HG03039 (cell line): ENCODE results near the gene COPS6.

ENCODE experiments used
- ATAC-seq: cut with Tn5 transposase; IDR thresholded peaks from one replicate; pipeline ENCODE4 v1.9.1; 2021; ENCODE audit warnings: mild to moderate bottlenecking, moderate library complexity; ENCODE audit not compliant: unreplicated experiment

Gene COPS6

GRCh38 chr7:100088621-100089457, at the start of gene COPS6:
Gene COPS6 (plus strand): TSS chr7:100088969. CDS start chr7:100088991, 22 bp downstream.
- peak; percentile 52 for ATAC-seq

GRCh38 chr7:100040575-100040974, 48.2 kb upstream of the COPS6 start:
- ATAC-seq: no peak

DNA sequence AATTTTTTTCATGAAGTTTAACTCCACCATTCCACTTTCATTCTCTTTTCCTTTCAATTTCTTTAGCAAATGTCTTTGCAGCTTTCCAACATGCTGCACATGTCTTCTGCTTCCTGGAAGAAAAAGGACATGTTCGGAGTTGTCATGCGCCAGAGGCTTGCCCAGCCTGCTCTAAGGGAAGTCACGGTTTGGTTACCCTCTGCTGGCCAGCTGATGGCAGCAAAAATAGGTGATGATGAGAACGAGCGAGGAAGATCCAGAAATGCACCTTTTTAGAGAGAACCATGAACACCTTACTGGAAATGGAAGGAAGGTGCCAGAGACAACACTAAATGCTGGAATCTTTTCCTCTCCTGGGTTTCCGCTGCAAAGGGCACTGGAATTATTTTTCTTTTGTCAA, 44.1 kb upstream of the COPS6 start:
- no peak for ATAC-seq

- no peak for ATAC-seq
These were observed 40.1 kb upstream of the COPS6 start for GRCh38 chr7:100048680-100049079.

- peak; percentile 83 for ATAC-seq
These were observed 39.1 kb upstream of the COPS6 start, which contains the start of gene ZSCAN21 for GRCh38 chr7:100049441-100050291. Gene ZSCAN21 (plus strand): TSS chr7:100049774. CDS start chr7:100057007, 7,233 bp downstream.

GRCh38 chr7:100051611-100052010, 37.2 kb upstream of the COPS6 start:
- no peak for ATAC-seq

- no peak for ATAC-seq
These were observed 35.6 kb upstream of the COPS6 start for GRCh38 chr7:100053215-100053614.

DNA sequence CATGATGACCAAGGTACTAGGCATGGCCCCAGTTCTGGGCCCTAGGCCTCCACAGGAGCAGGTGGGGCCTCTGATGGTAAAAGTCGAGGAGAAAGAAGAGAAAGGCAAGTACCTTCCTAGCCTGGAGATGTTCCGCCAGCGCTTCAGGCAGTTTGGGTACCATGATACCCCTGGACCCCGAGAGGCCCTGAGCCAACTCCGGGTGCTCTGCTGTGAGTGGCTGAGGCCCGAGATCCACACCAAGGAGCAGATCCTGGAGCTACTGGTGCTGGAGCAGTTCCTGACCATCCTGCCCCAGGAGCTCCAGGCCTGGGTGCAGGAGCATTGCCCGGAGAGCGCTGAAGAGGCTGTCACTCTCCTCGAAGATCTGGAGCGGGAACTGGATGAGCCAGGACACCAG, 31.8 kb upstream of the COPS6 start:
- ATAC-seq: no peak

DNA sequence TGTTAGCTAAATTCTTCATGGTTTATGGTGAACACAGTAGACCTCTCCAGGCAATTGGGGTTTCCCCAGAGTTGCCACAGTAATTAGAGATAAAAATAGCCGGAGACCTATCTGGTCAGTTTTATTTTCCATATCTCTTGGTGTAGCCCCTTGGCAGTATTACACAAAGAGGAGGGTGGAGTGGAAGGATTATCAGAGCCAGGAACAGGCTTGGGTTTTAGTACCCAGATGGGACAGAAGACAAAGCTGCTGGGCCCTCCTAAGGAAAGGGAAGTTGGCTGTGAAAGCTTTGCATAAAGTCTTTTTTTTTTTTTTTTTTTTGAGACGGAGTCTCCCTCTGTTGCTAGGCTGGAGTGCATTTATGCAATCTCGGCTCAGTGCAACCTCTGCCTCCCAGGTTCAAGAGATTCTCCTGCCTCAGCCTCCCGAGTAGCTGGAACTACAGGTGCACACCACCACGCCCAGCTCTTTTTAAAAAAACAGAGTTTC, 29.5 kb upstream of the COPS6 start:
- no peak for ATAC-seq

DNA sequence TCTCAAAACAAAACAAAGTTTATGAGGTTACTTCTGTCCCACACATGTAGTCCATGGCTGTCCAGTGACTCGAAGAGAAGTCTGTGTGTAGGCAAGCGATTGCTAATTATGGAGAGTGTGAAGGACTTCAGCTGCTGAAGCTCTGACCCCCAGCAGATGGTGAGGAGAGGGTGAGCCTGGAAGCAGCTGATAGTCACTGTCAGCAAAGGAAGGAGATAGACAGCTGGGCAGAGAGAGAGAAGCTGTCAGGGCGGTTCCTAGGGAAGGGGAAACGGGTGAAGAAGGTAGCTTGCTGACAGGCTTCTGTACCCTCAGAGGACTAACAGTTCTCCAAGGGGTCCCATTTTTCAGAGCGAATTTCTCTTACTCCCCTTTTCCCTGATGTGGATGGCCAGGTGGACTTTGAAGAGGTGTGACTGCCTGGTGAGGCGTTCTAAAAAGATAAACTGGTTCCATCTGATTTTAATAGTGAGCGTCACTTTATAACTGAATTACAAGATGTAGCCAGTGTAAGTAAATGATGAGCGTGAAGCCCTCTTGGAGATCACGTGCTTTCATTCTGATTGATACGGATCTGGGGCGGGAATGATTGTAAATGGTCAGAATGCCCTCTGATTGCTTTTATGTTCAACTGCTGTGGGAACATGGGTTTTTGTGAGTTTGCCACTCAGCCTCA, 27.1 kb upstream of the COPS6 start:
- no peak for ATAC-seq

DNA sequence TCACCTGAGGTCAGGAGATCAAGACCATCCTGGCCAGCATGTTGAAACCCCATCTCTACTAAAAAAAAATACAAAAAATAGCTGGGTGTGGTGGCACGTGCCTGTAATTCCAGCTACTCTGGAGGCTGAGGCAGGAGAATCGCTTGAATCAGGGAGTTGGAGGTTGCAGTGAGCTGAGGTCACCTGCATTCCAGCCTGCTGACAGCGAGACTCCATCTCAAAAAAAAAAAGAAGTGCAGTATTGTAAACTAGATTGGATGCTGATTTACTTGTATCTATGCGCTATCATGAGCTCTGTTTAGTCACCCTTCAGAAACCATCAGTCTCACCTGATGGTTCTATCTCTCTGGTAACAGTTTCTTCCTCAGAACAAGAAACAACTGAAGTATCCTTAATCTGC, 25.4 kb upstream of the COPS6 start:
- ATAC-seq: no peak

DNA sequence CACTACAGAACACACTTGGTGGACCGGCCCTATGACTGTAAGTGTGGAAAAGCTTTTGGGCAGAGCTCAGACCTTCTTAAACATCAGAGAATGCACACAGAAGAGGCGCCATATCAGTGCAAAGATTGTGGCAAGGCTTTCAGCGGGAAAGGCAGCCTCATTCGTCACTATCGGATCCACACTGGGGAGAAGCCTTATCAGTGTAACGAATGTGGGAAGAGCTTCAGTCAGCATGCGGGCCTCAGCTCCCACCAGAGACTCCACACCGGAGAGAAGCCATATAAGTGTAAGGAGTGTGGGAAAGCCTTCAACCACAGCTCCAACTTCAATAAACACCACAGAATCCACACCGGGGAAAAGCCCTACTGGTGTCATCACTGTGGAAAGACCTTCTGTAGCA, 24.6 kb upstream of the COPS6 start:
- ATAC-seq: no peak

DNA sequence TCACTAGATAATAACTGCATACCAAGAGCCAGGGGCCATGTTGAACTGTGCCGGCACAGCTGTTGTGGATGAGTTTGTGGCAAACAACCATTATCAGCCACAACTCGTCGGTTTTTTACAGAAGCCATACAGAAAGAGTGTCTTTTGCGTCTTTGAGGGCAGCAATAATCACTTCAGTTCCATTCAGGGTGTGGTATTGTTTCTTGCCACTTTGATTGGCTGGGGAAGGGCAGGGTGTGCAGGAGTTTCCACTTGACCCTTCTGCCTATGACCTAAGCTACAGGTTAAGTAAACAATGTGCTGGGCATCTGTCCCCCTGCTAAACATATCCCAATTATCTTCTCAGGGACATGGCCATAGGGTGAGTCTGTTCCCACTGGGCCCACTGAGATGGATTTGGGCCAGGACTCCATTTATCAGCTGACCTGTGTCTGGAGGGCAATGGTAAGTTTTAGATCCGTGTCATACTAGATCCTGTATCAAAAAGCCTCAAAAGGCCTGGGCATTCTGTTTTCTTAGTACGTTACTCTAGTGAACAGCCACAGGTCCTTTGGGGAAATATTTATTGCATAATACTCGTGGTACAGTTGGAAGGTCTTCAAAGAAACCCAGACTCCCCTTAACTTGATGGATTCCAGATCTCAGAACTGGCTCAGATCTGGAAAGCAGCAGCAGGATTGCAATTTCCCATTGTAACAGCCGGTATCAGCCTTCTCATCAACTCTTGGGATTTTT, 23.1 kb upstream of the COPS6 start:
- no peak for ATAC-seq

DNA sequence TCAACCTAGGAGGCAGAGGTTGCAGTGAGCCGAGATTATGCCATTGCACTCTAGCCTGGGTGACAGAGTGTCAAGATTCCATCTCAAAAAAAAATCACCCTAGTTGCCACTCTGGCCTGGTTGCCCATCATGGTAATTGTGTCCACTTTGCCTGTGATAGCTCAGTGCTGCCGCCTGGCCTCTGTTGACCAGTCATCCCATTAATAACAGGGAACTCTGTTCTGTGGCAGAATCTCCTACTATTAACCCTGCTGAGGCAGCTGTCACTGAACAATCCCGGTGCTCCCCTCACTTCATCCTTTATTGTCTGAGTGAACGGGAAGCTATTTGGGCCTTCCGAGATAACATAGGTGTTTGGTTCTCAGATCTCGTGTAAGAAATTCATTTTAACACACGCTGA, 21.8 kb upstream of the COPS6 start:
- no peak for ATAC-seq

- no peak for ATAC-seq
These were observed 18.8 kb upstream of the COPS6 start for GRCh38 chr7:100069991-100070390.

- no peak for ATAC-seq
These were observed 17.6 kb upstream of the COPS6 start for GRCh38 chr7:100071018-100071723.

- no peak for ATAC-seq
These were observed 16.3 kb upstream of the COPS6 start for GRCh38 chr7:100072462-100072861.

- no peak for ATAC-seq
These were observed 13.9 kb upstream of the COPS6 start for GRCh38 chr7:100074841-100075240.

DNA sequence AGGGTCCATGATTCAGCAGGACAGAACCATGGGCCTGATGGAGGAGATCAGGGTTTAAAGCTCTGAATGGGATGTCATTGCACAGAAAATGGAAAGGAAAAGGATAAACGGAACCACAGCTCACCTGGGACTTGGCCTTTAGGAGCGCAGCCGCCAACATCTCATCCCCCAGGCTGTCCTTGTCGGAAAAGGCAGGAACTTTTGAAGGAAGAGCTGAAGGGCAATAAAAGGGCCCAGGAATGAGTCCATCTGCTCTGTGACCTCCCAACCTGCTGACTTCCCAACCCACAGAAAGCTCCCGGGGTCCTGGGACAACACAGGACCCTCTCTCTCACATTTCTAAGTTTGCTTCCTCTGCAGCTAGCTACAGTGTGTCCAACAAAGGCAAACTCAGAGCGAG, 13.4 kb upstream of the COPS6 start:
- no peak for ATAC-seq

GRCh38 chr7:100077205-100077604, 11.6 kb upstream of the COPS6 start:
- ATAC-seq: no peak
